Stimulated activated CD8-positive, alpha-beta memory T cell treated with anti-CD3 and anti-CD28 coated beads, Interleukin-2, amount 100 ng/mL, for 1 hour (primary cell): ENCODE measurements around the gene ALDH3A1.

Source experiments
- DNase-seq, 2 donors: peaks; one replicate each; pipeline ENCODE4 v3.0.0-alpha.2; 2020; ENCODE audit warnings: low read depth in 2 of 2

ALDH3A1 gene

DNA sequence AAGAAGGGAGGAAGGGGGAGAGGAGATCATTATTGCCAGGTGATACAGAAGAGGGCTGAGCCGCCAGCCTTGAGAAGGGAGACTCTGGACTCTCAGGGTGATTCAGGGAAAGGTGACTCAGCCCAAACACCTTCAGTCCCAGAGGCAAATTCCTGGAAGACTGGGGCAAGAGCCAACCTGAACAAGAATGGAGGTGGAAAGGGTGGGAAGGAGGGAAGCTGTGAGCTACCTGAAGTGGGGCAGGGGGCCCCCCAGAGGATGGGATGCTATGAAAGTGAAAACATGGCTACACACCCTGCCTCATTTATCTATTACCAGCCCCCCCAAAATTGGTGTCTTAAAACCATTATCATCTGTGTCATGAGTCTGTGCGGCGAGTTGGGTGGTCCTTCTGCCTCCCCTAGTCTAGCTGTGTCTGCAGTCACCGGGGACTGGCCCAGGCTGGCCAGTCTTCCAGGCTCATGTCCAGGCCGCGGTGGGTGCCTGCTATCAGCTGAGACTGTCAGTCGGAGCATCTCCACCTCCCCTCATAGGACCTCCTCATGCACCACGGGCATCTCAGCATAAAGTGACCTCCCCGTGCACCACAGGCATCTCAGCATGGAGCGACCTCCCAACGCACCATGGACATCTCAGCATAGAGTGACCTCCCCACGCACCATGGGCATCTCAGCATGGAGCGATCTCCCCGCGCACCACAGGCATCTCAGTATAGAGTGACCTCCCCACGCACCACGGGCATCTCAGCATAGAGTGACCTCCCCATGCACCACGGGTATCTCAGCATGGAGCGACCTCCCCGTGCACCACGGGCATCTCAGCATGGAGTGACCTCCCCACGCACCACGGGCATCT, 28.5 kb downstream of the ALDH3A1 start:
- DNase-seq = no peak

DNA sequence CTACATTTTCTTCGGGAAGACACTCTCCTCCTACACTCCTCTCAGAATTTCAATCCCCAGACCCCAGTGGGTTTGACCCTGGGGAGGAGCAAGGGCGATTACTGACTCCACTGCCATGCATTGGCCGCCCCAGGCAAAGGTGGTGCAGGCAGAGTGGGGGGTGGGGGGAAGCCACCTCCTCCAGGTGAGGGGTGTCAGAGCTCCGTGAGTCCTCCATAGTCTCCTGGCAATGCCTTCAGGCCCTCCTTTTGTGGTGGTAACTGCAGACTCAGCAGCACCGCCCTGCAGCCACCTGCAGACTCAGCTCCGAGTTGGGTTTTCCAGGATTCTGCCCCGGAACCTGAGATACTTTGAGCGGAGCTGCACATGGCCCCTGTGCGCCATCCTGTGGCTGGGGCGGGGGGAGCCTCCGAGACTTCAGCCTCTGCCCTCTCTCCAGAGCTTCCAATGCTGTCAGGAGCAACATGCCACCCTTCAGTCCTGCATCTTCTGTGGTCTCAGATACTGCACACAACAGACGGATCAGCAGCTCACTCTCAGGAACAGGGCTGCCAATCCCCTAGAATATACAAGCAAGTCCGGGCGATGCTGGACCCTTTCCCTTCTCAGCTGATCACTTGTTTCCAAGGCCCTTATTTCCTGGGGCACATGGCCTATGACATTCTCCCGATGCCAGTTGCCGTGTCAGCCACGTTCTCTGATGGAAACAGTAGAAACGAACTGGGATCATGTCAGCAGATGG, 29.3 kb downstream of the ALDH3A1 start:
- no peak for DNase-seq

DNA sequence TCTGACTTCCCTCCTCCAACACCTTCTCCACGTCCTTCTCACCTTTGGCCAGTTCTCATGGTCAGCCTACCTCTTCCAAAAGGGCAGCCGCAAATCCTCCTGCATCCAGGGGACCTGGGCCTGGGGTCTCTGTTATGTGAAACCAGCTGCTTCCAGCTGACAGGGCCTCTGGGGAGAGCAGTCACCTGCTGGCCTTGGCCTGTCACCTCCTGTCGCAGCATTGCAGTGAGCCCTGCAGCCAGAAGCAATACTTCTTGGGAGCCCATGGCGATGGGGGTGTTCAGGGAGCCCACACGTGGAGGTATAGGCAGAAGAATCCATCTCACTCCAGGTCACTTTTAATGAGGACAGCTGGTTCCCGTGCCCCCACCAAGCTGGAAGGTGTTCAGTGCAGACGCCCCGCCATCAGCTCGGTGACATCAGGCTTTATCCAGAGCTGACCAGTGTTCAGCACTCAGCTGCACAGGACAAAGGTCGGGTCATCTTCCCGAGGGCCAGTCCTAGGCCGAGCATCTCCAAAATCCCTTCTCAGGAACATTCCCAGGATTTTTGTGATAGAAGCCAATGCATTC, 30.0 kb downstream of the ALDH3A1 start:
- no peak for DNase-seq

DNA sequence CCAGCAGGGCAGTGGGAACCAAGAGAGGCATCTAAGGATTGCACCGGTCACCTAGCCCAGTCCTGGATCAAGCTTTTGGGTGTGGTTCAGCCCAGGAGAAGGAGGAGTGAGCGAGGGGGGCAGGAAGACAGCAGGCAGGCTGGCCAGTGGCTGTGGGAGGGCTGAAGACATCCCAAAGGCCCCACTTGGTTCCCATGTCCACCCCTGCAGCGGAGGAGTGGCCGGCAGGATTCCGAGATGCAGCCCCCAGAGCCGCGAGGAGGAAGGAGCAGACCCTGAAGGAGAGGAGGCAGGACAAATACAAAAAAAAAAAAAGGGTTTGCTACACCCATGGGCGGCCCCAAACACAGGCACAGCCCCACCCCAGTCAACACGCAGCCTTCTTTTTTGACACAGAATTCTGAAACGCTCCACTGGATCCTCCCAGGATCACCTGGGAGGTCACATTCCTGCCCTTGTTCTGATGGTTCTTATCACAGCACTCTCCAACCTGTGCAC, 30.6 kb downstream of the ALDH3A1 start:
- DNase-seq = no peak

DNA sequence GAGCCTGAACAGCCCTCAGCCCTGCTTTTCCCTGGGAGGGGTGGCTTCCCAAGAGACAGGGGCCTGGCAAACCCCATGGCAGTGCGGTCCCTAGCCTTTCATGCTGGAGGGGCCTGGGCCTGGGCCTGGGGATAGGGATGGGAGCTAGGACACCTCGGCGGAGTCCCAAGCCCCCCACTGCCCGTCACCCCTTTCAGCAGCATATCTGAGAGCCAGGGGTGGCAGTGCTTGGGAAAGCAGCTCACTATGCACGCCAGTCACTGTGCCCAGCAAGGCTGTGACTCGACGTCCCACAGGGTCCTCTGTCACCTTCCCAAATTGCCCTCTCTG, 31.1 kb downstream of the ALDH3A1 start:
- no peak for DNase-seq

DNA sequence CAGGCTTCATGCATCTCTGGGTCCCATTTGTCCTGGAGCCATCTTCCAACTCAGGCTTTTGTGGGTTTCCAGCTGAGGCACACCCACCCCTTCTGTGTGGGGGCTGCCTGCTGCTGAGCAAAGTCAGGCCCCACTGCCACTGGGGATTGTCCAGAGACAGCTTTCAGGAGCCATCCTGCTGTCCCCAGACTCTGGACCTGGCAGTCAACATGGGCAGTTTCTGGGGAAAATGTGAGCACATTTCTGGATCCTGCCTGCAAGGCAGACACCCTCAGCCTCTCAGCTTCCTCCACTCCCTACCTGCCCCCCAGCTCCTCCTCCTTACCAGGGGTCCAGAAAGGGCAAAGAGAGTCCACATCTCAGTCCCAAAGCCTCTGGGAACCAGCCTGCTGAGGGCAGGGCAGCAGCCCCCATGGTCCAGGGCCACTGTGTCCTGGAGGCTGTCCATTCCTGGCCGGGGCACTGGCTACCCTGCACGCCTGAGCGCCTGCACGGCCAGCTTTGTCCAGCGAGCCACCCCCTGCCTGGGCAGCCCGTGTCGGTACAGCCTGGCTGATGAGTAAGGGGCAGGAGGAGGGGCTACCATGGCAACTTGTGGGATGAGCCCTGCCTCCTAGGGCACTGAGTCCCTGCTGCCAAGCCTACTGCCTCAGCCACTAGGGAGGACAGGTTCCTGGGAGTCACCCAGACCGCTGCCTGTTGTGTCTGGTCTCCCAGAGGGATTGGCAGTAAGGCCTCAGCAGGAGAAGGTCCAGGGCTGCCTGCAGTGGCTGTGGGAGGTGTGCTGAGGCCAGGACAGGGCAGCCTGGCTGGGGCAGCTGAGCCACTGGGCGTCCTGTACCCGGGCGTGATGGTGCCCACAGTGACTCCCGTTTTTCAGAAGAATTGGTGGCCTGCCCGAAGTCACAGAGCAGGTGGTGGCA, 31.7 kb downstream of the ALDH3A1 start, which contains the start of gene SLC47A2:
Gene SLC47A2 (minus strand): TSS at position 477 of the 923 bp plus-strand sequence. CDS start 29 bp downstream, at position 448.
- no peak for DNase-seq

DNA sequence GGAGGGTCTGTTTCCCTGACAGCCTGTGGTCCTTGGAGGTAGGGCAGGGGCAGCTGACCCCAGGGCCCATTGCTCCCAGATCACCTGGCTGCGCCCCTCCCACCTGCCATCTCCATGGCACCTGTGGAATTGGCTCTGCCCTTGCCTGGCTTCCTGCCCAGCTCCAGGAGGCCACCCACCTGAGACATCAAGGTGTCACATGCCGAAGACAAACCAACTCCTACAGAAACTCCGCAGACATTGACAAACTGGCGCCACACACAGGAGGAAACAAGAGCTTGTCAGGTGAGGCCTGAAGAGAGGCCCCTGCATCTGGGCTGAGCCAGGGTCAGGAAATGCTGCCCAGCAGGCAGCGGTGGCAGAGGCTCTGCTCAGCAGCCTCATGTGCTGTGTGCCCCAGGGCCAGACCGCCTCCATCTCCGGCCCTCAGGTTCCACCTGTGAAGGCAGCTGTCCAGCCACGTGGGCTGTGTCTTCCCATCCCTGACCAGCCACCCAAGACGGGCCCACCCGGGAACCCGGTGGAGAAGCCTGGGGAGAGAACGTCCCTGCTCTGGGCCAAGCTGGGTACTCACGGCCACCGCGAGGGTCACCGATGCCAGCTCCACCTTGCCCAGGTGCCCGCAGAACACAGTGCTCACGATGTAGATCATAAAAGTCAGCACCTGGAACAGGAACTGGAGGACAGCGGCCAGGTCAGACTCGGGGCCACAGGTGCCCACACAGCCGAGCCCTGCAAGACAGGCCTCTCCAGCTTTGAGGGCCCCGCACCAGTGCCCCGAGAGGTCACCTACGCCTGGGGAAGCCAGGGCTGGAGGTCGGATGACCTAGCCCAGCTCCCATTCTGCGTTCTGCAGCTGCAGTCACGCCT, 33.3 kb downstream of the ALDH3A1 start:
- no peak for DNase-seq

DNA sequence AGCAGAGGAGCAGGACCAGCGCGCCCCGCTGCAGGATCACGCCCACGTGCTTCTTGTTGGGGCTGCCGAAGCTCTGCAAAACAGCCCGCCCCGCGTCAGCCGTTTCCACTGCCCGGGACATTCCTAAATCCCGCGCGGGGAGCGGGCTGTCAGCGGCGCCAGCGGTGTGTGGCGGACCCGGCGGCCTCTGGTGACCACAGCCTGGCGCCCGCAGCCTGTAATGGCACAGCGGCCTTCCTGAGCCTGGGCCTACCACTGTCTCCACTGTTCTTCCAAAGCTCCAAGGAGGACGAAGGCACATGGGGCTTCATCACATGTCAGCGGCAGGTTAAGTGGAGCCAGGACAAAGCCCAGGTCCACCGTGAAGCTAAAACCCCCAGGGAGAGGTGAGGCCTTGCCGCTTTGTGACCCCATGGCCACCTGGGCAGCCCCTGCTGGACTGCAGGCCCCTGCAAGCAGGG, 34.2 kb downstream of the ALDH3A1 start:
- no peak for DNase-seq

DNA sequence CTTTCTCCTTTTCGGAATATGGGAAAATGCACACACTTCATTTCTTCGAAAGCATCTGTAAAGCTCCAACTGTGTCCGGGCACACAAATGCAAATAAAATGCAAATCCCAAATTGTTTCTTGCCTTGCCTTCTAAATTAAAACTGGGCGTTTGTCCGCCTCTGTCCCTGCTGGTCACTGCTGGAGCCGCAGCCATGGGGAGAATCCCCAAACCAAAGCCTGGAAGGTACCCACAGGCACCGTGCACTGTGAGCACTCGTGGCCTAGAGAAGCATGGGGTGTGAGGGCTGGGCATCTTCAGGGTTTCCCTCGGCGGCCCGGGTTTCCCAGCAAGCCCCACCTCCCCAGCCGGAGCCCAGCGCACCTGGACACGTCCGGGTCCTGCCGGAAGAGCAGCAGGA, 34.6 kb downstream of the ALDH3A1 start:
- DNase-seq = no peak

DNA sequence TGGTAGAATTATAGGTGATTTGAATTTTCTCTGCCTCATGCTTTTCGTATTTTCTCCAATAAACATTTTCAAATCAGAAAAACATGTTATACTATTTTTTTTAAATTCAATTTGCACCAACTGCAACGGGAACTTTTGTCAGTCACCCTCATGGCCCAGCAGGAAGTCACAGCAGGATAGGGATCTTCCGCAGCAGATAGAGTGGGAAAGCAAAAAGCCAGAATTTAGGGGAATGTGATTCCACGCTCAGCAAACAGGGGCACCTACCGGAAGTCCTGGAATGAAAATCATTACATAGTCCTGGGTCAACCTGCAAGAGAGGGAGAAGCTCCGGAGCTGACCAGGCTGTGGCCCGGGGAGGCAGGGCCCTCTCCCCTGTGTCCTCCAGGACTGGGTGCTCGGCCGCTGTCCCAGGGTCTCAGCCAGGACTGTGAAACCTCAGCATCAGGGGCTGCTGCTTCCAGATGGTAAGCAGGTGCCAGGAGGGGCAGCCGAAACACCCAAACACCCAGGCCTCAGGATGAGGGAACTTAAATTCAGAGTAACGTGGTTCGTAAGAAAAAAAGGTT, 35.6 kb downstream of the ALDH3A1 start:
- DNase-seq = no peak

DNA sequence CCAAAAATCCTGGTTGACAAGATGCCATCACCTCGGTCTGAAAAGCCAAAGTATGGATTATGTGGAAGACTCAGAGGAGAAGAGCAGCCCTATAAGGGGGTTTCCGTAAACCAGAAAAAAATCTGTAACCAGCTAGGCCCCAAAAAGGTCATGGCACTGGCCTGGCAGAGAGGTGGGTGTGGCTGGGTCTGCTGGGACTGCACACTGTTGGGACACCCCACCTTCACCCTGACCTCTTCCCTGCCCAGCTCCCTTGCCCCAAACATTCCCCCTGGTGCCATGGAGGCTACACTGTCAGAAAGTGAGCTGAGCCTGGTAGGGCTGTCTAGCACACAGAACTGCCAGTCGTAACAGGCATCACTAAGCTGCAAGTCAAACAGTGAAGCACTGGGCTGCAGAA, 38.3 kb downstream of the ALDH3A1 start:
- no peak for DNase-seq

DNA sequence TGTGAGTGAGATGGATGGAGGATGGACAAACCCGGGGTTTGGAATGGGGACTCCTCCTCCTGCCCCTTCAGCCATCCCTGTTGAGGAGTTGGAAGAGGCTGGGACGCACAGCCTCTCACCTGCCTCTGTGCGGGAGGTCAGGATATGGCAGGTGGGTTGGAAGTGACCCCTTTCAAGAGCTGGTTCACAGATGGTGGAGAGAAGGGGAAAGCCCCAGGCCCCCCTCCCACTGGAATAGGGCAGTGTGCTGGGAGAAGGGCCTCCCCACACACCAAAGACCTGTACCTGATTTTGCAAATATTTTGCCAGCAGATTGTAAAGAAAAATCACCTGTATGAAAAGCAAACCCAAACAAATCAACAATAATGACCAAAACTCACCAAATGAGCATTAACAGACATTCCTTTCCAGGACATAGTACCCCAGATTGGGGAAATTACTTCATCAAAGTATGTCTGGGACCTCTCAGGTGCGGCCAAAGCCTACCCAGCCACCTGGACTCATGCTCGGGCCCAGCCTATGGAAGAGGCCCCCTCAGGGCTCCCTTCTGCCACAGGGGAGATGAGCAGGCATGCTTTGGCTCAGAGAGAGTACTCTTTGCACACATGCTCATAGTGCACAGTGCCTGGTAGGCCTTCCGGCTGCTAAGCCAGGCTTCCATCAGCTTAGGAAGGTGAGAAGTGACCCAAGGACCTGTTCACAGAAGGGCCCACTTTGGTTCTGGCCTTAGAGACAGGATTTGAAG, 39.5 kb downstream of the ALDH3A1 start:
- no peak for DNase-seq

DNA sequence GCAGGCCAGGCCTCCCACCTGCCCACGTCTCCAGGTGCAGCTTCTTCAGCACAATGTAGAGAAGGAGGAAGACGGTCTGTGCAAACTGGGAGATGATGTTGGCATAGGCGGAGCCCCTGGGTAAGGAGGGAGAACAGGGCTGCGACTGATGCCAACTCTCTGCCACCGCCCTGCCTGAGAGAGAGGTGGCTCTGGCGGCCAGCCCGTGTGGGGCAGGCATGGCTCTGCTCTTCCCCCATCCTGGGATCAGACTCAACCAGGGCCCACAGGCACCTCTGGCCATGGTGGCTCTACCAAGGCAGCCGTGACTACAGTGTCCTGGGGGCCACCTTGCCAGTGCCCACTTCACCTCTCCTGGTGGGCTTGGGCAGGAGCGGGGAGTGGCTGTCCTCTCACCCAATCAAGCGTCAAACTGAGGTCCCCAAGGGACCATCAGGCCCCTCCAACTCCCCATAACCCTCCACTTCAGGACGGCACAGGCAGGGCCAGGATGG, 40.3 kb downstream of the ALDH3A1 start:
- DNase-seq = no peak

DNA sequence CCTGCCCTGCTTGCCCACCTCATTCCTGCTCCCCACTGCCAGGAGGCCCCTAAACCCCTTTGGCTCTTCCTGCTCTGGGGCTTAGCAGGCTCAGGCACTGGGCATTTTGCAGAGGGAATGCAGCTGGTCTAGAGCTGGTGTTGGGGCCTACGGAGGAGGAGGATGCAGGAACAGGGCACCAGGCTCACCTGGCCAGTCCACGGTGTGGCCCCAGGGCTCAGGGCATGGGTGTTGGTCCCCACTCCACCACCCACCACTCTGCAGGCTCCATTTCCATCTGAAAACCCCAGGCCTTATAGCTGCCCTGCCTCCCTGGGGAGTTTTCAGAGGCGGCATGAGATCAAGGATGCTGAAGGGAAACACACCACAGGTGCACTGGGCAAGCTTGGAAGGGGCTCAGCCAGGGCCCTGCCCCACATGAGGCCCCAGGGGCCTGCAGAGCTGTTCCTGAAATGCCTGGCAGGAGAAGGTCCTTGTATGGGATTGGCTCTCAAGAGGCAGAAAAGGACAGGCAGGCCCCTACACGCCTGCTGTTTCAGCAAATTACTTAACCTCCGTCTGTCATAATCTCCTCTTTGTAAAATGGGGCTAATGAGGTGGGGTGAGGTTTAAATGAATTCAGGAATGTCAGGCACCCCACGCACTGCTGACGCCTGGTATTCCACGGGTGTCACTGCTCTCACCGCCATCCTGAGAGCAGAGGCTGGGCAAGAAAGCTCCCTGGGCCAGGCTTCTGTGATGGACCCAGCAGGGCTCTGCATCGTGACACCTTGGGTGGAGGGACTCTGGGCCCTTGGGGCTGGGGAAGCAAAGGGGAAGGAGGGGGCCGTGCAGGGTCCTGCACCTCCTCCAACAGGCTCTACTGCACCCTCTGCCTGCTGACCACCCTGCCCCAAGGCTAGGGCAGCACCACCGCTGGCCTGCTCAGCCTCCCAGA, 41.0 kb downstream of the ALDH3A1 start:
- no peak for DNase-seq

DNA sequence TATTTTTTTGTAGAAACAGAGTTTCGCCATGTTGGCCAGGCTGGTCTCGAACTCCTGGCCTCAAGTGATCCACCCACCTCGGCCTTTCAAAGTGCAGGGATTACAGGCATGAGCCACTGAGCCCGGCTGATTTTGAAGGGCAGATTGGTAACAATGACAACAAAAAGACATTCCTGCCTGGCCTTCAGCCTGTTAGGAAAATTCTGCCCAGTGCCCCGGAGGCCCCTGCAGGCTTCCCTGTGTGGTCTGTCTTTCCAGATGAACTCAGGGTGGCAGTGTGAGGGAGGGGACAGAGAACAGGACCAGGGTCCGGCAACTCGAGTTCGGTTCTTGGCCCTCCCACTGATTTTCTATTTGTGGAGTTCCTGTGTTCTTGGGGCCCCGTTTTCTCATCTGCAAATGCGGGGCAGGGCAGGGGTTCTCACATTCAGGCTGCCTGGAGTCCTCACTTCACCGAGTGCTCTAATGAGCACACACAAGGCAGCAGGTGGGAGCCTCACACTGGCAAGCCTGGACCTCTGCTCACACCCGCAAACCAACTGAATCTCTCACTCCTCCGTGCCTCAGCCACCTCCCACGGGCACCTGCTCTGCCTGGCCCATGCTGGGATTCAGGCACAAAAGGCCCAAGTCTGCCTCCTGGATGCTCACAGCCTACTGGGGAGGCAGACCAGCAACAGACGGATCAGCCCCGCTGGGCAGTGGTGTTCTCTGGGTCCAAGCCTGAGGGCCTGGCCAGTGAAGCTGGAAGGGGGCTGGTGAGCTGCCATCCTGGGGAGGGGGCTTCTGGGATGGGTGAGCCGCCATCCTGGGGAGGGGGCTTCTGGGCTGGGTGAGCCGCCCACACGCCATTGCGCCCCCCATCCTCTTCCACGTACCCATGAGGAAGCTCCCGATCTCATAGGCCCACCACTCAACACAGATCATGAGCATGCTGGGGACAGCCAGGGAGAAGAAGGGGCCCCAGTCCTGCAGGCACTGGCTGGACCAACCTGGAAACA, 42.0 kb downstream of the ALDH3A1 start:
- no peak for DNase-seq

DNA sequence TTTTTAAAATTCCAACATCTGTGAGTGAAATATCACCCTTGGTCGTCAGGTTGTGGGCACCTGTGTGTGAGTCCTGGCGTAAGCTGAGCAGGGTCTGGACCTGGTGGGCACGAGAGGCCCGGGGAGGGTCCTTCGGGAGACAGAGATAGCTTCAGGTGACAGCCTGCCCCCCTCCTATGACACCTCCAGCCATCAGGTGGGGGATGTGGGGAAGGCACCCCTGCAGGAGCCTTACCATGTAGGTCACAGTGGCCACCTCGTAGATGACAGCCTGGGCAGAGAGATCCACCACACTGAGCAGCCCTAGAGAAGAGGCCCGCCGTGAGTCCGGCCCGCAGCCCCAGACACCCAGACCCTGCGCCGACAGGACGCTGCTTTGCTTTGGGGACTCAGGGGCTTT, 42.9 kb downstream of the ALDH3A1 start:
- DNase-seq = no peak
